DMS114 treated with DMSO at 0.1 percent for 48 hours (cell line): Measurements from ENCODE around the gene APMAP.
"Not testable (repeated sequence)": the region's sequence is repeated elsewhere in the genome, so short reads cannot be mapped to it uniquely, and the experiment has no call there.

ENCODE experiments used
- DNase-seq: peaks from one replicate; lab custom pipeline; 2025; ENCODE audit not compliant: unreplicated experiment; lab: John Stamatoyannopoulos, UW

APMAP gene

DNA sequence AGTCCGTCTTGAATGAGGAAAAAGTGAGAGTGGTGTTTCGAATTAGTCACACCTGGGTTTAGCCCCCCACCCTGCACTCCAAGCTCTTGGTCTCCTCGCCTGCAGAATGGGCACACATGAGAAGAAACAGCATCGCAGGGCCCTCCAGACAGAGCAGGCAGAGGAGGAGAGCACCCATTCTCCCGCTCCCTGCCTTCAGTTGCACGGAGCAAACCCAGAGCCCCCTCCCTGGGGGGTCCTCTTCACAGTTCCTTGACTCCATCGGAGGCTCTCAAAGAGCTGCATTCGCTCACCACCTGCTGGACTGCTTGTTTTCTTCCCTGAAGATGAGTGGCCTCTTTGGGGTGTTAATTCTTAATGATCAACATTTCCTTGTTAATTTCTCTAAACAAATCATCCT lies 38.4 kb downstream of the APMAP start:
- DNase-seq, result no peak

DNA sequence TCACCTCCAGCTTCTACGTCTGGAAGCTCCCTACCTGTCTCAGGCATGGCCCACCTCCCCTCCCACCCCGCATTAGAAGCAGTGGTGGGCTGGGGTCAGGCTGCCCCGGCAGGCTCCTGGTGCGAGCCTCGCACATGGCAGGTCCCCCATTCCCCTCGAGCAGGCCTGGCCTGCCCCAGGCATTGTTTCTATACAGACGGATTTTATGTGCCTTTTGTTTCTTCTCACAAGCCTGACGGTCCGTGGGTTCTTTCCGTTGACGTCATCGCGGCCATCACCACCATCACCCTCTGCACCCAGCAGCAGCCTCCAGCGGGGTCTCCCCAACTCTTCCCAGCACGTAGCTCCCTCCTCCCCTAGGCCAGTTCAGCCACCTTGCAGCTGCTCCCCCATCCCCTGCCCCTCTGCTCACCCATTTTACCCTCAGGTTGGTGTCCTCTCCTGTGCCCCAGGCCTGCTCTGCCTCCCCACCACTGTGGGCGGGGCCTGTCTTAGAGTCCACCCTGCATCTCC lies 38.9 kb downstream of the APMAP start:
- no peak for DNase-seq

DNA sequence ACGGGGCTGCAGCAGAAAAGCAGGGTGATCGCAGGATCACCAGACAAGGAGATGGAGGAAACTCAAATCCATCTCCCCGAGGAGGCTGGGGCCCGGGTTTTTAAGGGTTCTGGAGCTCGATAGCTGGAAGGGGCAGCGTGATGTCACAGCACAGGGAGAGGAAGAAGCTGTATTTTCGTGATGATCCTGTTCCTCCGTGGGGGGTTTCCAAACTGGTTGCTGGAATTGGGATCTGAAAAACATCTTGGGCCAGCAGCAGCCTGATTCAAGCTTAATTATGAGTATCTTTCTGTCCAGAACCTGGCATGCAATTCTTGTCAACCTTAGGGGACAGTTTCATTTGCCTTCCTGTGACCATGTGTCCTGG lies 39.4 kb downstream of the APMAP start:
- no peak for DNase-seq

DNA sequence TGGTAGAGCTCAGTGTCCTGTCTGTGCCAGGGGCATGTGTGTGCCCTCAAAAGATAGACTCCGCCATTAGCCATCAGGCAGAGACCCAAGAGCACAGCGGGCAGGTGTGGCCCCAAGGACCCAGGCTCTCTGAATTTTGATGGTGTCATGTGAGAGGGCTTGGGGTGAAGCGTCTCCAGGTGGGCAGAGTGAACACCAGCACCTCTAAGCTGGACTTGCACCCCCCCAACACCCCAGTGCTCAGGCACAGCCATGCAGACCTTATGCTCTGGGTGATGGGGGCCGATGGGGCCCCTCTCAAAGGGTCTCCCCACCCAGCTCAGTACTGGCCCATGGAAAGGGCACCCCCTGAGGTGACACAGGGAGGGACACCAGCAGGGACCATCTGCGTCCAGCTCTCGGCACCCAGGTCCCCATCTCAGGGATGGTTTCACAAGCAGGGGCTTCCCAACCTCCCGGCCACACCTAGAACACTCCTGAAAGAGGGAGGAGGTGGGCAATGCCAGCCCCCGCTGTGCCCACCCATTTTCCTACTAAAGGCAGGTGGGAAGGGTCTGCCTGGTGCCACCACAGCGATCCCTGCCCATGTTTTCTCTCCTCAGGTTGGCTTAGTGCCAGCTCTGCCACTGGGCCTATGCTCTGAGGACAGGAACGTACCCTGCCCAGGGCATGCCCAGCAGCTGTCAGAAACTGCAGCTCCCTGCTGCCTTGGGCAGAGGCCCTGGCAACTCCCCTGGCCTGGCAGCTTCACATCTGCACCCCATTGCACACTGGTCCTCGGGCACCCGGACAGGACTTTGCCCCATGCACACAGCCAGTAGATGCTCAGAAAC lies 40.0 kb downstream of the APMAP start:
- no peak for DNase-seq

DNA sequence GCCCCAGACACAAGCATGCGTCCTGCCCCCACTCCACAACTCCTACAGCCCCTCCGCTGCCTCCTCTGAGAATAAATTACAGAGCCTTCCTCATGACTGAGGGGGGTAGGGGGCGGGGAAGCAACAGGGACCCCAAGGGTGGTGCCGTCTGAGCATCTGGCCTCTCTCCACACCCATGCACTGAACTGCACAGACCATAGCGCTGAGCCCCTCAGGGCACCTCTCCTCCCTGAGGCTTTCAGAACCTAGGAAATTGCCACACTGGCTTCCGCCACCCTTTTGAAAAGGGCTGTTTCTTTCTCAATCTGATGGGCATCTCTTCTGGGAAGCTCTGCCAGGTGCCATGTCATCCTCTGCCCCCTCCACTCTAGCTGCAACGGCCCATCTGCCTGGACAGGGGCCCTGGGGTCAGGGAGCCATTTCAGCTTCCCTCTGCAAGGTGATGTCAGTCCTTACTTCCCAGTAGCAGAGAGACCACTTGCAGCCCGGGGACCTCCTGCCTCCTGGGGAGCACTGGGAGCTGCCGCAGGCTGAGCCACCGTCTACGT lies 40.9 kb downstream of the APMAP start:
- no peak for DNase-seq

DNA sequence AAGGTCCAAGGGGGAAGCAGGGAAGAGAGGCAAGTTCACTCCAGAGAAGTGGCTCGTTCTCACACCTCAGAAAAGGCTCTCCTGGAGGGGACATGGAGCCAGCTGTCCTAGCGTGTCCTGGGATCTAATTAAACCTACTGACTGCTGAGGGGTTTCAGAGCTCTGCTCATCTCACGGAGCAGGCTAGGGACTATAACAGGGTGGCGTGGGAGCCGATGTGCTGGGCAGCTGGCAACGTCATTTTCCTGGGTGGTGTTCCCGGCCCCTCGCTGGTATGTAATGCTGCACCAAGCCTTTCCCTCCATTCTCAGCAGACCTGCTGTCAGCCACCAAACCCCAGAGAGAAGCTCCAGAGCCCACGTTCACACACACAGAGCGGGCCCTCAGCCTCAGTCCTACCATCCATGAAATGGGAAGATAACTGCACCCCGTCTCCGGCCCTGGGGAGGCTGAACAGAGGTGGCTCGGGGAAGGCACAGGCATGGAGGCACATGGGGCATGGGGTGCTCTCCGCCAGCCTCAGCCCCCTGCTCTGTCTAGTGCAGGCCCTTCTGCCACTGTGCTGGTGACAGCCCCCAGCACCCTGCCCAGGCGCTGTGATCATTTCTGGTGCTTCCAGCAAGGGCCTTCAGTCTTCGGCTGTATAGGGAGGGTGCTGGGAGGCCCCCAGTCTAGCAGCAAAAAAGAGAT lies 41.6 kb downstream of the APMAP start:
- DNase-seq, result no peak

DNA sequence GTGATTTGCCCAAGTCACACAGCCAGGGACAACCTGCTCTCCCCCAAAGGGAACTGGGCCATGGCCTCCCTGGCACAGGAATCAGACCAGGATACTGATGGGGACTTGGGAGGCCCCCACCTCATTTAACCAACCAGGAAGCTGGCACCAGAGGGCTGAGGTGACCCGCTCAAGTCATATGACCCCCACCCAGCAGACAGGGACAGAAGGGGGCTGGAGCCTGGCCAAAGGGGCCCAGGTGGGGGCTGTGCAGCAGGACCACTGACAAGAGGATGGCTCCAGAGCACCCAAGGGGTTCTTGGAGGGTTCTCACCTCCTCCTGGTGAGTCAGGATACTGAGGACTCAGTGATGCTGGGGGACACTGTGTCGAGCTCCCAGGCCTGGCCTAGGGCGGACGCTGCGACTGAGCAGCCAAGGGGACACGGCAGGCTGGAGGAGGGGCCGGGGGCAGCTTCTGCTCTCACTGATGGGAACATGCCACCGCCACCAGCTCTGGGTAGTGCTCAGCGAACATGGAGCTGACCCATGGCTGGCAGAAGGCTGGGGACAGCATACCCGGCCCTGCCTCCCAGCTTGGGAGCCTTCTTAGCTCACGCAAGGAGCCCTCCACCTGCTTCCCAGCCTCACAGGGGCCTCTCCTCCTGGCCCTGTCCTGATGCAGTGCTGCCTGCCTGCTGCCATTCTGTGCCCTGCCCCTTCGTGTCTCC lies 42.3 kb downstream of the APMAP start:
- no peak for DNase-seq

DNA sequence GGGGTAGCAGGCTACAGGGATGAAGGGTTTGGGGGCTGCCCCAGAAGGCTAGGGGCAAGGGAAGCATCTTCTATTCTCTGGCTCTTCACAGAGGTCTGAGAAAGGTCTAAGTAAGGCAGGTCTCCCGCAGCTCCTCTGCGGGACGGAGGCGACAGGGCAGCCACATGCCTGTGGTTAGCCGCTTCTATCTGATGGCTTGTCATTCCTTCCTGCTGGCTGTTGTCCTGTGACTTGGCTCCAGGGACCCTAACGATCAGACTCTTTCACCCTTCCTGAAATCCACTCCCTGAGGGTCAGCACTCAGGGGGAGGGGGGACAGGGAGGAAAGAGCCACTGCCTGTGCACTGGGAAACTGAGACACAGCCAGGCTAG lies 42.8 kb downstream of the APMAP start:
- DNase-seq, result no peak

DNA sequence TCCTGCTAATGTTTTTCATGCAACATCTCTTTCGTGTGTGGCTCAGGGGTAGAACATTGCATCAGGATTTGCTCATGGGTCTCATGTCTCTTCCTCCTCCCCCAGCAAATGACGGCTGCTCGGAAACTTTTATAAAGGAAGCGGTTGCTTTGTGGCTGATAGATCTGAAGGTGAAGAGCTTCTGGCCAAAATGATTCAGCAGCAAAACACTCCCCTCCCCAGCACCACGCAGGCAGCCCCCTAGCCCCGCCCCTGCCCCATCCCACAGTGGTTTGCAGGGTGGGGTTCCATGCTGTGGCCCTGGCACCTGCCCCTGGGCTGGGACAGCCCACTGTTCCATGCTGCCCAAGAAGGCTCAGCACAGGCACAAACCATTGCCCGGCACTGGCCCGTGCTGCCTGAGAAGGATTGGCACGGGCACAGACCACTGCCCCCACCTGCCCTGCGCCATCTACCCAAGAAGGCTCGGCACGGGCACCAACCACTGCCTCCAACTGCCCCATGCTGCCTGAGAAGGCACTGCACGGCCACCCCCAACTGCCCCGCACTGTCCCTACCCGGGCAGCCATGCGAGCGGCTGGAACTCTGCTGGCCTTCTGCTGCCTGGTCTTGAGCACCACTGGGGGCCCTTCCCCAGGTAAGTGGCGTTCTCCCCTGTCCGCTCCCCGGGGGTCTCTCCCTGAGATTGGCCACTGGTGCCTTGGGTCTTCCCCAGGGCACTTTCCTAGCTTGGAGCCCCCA lies 43.4 kb downstream of the APMAP start, which contains the start of gene CST7:
TSS of gene CST7 (plus strand) at position 331 of the 741 bp plus-strand sequence. CDS start at position 568, 237 bp downstream.
- no peak for DNase-seq

DNA sequence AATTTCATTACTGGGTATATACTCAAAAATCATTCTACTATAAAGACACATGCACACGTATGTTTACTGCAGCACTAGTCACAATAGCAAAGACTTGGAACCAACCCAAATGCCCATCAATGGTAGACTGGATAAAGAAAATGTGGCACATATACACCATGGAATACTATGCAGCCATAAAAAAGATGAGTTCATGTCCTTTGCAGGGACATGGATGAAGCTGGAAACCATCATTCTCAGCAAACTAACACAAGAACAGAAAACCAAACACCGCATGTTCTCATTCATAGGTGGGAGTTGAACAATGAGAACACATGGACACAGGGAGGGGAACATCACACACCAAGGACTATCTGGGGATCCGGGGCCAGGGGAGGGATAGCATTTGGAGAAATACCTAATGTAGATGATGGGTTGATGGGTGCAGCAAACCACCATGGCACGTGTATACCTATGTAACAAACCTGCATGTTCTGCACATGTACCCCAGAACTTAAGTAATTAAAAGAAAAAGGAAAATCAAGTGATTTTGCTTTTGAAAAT lies 44.1 kb downstream of the APMAP start:
- not testable (repeated sequence) for DNase-seq

DNA sequence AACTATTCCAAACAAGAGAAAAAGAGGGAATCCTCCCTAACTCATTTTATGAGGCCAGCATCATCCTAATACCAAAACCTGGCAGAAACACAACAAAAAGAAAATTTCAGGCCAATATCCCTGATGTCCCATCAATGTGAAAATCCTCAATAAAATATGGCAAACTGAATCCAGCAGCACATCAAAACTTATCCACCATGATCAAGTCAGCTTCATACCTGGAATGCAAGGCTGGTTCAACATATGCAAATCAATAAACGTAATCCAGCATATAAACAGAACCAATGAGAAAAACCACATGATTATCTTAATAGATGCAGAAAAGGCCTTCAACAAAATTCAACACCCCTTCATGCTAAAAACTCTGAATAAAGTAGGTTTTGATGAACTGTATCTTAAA lies 46.2 kb downstream of the APMAP start:
- not testable (repeated sequence) for DNase-seq

DNA sequence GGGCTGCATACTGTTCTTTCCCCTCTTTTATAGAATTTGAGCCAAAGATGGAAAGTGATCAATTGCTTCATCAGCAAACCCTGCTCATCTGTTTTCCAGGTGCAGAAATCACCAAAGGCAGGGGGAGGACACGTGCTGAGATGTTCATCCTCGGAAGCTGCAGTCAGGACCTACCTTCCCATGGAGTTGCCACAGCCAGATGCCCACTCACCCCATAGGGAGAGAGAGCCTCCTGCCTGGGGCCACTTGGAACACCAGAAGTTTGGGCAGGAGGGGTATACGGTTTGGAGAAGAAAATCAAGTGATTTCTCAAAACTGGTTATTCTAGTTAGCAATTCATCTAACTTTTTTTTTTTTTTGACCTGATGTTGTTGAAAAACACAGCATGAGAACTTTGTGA lies 48.8 kb downstream of the APMAP start:
- no peak for DNase-seq

DNA sequence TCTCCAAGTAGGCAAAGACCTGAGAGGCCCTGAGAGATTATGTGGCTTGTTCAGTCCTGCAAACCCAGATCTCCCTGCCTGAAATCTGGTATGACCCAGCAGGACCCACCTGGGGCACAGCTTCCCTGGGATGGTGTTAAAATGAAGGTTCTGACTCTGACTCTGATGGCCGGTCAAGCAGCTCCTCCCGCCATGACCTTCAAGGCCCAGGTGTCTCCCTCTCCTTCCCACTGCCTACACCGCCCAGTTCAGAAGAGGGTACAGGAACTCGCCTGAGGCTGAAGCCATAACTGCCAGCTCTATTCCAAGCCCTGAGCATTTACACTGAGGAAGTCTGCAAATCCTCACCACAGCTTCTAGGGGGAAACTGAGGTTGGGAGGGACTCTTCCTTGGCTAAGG lies 49.4 kb downstream of the APMAP start:
- DNase-seq, result no peak

DNA sequence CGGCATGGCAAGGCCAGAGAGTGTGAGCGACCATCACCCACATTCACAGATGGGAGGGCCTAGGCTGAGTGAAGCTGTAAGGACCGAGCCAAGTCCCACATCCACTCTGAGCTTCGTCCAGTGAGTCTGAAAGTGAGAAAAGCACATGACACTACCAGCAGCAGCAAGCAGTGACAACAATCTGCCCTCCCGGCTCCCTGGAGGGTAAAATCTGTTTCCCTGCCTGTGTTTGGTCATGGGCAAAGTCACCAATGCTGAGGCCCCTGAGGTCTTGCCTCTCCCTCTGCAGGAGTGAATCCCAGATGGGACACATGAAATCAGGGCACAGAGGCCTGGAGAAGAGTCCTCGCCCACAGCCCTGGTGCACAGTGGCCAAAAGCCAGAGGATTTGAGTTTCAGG lies 49.9 kb downstream of the APMAP start:
- DNase-seq, result no peak

DNA sequence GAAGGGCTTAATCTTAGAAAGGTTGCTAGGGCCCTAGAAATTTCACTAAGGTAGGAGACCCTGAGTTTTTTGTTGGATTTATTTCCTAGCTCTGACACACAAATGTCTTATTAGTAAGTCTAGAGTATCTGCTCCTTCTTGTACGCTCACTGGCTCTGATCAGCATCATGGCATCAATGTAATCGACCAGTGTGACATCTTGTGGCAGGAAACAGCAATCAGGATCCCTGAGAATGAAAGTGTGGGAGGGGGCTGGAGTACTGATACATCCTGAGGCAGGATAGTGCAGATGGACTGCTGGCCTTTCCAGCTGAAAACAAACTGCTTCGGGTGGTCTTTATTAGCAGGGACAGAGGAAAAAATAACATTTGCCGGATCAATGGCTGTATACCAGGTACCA lies 53.5 kb downstream of the APMAP start:
- no peak for DNase-seq

DNA sequence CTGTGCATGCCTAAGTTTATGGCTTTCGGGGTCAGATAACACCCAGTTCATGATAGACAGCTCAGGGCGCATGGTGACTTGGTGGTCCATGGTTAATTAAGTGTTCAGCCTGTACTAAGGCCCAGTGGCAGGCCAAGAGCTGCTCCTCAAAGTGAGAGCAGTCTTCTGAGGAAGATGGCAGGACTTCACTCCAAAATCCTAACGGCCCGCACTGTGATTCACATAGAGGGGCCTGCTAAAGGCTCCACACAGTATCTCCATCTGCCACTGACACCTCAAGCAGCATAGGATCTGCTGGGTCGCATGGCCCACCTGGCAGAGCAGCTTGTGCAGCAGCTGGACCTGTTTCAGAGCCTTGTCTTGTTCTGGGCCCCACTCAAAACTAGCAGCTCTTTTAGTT lies 54.1 kb downstream of the APMAP start:
- no peak for DNase-seq

DNA sequence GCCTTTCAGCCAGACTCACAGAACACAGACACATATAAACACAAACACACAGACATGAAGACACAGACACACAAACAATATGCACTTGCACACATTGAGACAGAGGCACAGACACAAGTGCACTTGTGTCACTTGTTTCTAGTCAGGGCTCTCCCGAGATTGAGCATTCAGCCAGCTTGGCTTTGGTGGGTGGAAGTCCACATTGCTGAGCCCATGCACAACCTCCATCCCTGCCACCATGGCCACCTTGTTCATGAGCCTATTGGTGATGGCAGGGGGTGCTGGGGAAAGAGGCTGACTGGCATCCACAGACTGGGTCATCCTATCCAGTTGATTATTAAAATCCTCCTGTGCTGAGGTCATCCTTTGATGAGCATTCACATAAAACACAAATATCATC lies 55.0 kb downstream of the APMAP start:
- DNase-seq, result no peak

DNA sequence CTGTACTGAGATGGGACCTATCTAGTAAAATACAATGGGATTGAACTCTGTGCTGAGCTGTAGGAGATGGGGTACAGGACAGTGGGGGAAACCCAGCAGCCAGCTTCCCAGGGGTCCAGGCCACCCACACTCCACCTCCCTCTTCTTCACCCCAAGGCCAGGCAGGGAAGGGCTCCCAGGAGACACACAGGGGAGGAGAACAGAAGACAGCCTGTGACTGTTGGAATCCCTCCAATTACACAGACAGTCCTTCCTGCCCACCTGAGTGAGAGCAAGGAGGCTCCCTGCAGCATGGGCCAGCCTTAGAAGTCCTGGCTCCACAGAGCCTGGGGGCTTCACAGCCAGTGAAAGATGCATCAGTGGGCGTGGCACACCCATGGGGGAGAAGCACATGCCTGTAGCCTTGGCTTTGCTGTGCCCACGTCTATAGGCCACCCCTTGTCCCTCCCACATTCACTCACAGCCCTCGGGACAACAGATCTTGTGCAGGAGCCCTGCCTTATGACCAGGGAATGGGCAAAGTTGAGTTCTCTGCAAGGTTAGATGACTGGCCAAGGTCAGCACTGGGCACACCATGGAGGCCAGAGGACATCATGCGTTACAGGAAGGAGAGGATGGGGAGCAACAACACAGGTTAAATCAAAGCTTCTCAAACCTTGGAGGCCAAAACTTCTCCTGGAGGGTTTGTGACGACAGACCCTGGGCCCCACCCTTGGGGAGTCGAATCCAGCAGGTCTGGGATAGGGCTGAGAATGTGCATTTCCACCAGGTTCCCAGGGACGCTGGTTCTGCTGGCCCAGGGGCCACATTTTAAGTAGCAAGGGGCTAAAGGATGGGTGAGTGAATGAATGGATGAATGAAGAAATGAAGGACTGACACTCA lies 55.8 kb downstream of the APMAP start:
- no peak for DNase-seq

DNA sequence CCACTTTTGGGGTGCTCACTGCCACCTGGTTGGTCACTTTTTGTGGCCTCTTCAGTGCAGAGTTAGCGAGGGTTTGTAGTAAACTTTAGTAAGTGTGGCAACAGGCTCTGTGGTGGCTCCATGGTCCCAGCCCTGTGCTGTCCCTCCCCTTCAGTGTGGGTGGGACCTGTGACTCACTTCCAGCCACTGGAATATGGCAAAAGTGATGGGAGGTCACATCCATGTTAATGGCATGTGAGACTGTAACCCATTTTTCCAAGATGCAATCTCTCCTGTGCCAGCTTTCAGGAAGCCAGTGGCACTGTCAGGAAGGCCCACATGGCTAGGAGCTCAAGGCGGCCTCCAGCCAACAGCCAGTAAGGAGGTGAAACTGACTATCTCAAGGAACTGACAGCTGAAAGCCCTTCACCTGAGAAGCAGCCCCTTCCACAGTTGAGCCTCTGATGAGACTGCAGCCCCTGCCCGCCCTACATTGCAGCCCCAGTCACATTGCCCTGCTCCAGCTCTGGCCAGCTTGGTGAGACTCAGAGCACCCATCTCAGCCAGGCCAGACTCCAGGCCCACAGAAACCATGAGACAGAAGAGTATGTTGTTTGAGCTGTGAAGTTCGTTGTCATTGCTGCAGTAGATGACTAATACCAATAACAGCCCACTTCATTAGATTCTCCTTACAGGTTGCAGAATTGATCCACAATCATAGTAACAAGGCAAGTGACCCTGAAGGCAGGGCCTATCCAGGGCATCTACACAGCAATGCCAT lies 56.6 kb downstream of the APMAP start:
- DNase-seq, result no peak
